Stimulated activated CD4-positive, alpha-beta T cell treated with anti-CD3 and anti-CD28 coated beads, Interleukin-1b, Interleukin-23, amount 100 ng/mL, for 48 hours (primary cell): ENCODE results near the gene WWOX.

ENCODE experiments used
- DNase-seq: peaks from one replicate; pipeline ENCODE4 v3.0.0-alpha.2; 2020

The WWOX gene

GRCh38 chr16:78307824-78308528 is 208.5 kb downstream of the WWOX start:
- no peak for DNase-seq

DNA sequence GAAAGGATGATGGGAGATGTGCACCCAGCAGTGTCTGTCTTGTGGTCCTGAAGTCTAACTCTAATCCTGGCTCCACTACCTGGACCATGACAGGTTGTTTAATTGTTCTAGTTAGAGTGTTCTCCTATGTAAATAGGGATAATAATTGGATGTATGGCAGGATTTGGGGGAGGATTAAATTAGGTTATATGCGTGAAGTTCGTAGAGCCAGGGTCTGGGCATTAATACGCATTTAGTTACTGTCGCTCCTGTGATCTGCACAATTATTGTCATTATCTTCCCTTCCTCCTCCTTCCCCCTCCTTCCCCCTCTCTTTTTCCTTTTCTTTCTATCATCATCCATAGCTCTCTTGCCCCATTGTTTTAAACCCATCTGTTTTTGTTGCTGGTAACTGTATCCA is 210.3 kb downstream of the WWOX start:
- no peak for DNase-seq

DNA sequence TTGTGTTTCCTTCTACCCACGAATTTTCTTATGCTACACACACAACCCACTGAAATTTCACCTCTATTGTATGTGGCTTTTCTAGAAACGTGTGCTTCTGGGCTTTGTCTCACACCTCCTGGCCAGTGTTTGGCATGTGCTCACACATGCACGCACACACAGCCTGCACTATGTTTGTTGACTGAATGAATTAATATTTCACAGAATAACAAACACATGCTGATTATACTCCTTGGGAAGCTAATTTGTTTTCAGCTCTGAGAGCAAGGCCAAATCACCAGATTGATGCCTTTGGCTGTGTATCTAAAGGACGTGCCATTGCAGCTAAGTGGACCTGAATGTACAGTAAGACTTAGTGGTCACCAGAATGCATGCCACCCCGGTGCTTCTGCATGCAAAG is 210.7 kb downstream of the WWOX start:
- no peak for DNase-seq

GRCh38 chr16:78310990-78311561 is 211.6 kb downstream of the WWOX start:
- no peak for DNase-seq

DNA sequence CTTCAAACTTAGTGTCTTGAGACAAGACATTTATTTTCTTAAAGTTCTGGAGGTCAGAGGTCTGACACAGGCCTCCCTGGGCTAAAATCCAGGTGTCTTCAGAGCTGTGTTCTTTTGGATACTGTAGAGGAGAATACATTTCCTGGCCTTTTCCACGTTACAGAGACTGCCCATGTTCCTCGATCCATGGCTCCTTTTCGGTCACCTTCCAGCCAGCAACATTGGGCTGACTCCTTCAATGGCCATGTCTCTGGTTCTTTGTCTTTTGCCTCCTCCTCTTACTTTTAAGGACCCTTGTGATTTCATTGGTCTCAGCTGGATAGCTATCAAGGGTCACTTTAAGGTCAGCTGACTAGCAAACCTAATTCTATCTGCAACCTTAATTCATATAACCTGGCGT is 212.4 kb downstream of the WWOX start:
- no peak for DNase-seq

- DNase-seq: no peak
Observed at GRCh38 chr16:78317564-78318240, 218.2 kb downstream of the WWOX start.

GRCh38 chr16:78321620-78322360 is 222.3 kb downstream of the WWOX start:
- DNase-seq: no peak

- no peak for DNase-seq
Observed at GRCh38 chr16:78323315-78323714, 223.9 kb downstream of the WWOX start.

DNA sequence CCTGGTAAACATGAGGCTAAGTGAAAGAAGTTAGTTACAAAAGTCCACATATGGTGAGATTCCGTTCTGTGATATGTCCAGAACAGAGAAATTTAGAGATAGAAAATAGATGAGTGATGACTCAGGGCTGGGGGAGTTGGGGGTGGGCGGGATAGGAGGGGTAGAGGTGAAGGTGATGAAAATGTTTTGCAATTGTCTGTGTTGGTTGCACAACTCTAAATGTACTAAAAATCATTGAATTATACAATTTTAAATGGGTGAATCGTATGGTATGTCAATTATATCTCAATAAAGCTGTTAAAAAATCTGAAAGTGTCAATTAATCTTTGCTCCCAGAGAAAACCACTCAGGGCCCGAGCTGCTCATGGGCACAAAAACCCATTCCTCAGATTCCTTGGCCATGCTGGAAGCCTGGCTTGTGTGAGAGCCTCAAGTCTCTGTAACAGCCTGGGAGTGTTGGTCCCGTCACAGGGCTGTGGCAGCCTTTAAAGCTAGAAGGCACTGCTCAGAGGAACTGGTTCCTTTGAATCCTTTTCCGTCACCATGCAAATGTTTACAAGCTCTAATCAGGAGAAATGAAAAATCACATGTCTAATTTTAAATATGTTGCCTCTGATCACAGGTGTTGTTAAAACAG is 225.3 kb downstream of the WWOX start:
- no peak for DNase-seq

DNA sequence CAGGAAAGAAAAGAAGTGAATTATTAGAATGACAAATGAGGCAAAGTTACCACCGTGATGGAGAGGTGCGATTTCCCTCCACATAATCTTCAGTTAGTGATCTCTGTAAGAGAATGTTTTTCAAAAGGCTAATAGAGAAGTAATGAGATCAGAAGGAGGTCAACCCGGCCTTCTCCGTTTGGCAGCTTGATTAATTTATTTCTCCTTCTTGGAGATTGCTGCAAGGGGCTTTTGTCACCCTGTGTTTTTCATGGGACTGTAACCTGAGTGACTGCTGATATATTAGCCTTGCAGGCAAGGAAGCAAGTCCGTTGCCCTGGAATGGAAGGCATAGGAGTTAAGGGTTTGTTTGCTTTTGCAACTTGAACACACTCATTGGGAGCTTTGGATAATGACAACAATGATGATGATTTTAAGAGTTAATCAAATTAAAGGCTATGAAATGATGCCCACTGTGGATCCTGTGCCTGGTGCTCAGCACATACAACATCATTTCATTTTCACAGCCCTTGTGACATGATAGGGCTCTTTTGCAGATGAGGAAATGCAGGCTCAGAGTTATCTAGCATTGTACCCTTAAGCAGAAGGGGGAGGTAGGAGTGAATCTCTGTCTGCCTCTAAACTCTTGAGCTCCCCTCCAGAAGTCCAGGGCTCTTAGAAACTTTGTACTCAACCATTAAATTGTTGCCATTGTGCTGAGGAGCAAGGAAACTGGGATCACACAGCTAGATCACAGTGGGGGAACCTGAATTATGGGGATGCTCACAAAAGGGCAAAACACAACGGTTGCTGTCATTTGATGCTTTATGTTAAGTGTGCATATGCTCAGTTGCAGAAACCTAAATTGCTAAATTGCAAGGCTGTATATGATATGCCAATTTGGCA is 226.3 kb downstream of the WWOX start:
- no peak for DNase-seq

- no peak for DNase-seq
Observed at GRCh38 chr16:78326731-78327130, 227.3 kb downstream of the WWOX start.

DNA sequence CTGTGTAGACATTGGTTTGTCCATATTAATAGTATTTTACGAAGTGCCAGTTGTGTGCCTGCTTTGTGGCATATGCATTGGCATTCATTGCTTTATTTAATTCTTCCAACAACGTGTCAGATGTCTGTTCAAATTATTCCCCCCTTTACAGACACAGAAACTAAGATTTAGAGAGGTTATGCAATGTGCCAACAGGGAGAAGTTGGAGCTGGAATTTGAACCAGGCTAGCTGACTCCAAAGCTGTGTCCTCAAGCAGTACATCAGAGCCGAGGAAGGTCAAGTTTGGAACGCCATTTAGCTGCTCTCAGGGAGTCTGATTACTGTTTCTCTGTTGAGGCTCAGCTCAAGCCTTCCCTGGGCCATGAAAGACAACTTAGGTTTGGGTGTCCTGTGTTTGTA is 232.3 kb downstream of the WWOX start:
- no peak for DNase-seq

- no peak for DNase-seq
Observed at GRCh38 chr16:78333808-78334207, 234.4 kb downstream of the WWOX start.

DNA sequence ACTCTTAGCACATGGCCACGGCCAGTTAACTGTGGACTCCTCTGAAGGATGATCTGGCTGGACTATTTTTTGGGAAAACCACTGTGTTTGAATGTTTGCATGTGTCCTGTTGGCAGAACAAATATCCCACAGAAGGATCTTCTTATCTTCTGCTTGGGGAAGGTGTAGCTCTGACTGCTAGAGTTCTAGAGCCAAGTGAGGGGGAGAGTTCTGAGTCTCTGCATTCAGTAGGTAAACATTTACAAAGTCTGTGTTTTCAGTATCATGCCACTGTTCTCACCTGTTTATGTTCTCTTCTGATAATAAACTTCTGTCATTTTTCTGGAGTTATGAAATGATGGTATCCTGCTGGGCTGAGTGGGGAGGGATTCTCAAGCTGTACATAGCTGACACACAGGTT is 241.1 kb downstream of the WWOX start:
- DNase-seq: no peak

GRCh38 chr16:78348068-78348467 is 248.6 kb downstream of the WWOX start:
- no peak for DNase-seq

DNA sequence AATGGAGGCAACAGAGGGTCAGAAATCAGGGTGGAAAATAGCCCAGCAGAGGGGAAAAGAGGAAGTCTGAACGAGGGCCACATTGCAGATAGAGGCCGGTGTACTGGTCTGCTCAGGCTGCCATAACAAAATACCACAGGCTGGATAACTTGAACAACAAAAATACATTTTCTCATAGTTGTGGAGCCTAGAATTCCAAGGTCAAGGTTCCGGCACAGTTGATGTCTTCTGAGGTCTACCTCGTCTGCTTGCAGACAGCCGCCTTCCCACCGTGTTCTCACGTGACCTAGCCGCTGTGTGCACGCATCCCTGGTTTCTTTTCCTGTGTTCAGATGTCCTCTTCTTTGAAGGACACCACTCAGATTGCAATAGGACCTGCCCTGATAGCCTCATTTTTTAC is 249.4 kb downstream of the WWOX start:
- no peak for DNase-seq

DNA sequence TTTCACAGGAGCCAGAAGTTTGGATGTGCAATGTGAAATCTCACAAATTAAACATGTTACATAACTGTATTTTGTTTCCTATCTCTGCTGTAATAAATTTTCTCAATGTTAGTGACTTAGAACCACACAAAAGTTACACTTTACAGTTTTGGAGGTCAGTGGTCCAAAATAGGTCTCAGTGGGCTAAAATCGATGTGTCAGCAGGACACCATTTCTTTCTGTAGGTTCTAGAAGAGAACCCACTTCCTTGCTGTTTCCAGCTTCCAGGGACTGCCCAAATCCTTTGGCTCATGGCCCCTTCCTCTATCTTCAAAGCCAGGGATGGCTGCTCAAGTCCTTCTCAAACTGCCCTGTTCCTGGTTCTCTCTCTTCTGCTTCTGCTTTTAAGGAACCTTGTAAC is 252.7 kb downstream of the WWOX start:
- DNase-seq: no peak

- DNase-seq: no peak
Observed at GRCh38 chr16:78353640-78354275, 254.3 kb downstream of the WWOX start.

- DNase-seq: no peak
Observed at GRCh38 chr16:78362524-78363135, 263.2 kb downstream of the WWOX start.

DNA sequence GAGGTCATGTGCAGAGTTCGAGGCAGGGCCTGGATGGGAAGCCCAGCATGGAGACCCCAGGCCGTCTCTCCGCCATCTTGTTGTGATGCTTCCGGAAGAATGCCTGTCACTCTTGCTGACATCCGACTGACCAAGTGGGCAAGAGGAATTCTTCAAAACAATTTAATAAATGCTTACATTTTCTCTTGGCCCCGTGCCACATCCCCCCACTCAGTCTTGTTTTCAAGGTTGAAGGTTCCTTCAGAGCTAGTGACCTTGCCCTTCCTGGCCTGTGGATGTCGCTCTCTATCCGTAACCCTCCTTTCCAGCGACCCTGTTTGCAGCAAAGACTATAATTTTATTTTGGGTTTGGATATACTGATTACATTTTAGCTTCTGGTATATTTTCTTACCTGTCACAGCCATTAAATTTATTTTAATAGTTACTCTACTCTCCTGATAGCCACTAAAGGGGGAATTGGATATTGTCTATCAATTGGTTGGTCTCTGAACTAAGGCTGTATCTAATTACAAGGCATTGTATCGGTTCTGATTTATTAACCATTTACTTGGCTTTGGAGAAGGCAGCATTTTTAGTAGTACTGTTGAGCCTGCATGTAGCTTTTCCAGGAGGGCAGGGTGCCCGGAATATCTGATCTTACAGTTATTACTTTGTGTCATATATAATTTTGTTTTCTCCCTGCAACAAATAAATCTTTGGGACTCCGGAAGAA is 264.5 kb downstream of the WWOX start:
- no peak for DNase-seq

DNA sequence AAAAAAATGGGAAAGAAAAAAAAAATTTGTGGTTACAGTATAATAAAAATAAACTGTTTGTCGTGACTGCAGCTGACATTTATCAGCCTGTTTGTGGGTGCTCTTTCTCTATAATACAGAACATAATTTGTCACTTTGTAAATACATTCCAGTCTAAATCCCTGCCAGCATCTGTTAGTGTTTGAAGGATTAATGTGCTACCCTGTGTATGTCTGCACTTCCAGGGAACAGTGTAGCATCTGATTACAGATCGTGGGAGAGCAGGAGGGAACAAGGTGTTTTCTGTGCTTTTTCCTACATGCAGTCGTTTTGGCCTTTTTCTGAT is 265.1 kb downstream of the WWOX start:
- no peak for DNase-seq
